Germinal center (tissue), 1 donor: ENCODE results near the gene XYLT1.

ENCODE experiments used
- DNase-seq: peaks from one replicate; pipeline ENCODE4 v3.0.0; 2012; ENCODE audit warnings: mixed read lengths, low spot score

The XYLT1 gene

DNA sequence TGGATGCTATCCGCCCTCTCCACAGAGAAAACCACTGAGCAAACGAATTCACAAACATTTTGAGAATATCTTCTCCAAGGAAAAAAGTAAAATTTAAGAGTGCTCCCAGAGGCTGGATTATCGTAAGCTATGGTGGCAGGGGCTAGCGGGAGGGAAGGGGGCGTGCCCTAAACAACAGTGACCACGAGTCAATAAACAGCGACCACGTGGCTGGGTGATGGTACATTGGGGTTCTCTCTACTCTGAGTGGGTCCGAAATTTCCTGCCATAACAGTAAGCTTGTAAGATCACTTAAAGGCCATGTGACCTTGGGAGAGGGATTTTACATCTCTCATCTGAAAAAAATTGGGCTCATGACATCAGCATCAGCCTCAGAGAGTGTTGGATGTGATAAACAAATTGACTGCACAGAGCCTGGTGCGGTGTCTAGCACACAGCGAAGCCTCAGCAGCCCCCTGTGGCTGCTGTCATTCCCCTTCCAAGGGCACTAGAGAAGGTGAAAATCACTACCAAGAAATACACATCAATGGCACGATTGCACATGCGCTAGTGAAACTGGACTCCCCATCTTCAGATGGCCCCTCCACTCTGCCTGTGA, 213.2 kb downstream of the XYLT1 start:
- no peak for DNase-seq

DNA sequence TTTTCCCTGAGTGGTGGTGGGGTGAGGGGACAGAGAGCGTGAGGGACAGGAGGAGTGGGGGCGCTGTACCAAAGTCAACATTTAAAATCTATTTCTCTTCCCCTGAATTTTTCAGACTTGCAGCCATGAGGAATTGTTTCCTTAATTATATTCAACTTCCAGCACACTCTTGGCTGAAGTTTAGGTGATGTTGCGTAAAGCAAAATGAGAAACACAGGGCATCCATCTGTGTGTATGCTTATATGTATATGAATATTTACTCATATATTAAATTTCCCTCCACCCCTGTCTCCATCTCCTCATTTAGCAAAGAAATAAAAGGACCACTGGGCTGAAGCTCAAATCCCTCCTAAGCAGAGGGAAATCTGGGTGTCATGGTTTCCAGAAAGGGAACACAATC, 218.1 kb downstream of the XYLT1 start:
- no peak for DNase-seq

DNA sequence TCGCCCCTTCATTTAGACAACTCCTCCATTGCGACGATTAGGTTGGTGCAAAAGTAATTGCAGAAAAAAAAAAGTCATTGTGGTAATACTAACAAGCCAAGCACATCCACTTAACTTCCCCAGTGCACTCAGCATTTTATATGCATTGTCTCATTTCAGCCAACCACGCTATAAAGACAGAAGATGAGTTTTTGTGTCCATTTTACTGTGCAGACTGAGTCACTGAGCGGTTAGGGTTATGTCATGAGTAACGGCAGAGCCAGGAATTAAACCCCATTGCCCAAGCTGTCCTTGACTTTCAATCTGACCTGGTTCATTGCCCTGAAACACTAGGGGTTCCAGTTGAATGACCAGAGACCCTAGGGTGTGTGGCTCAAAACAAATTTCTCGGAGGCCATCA, 218.7 kb downstream of the XYLT1 start:
- DNase-seq = no peak

DNA sequence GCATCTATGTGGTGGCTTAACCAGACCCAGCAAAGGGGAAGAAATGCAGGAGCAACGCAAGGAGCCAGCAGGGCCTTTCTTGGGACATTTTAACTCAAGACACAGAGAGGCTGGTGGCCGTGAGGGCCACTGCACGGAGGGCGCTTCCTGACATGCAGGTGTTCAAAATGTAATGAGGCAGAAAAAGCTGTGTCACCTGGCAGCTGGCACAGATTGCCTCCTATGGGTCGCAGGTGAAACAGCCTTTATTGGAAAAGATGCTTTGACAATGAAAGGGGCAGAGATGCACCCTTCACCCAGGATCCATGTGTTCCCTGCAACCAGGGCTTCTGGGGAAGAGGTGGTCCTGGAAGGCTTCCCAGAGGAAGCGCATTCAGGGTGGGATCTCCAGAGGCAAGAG, 219.3 kb downstream of the XYLT1 start:
- peak; percentile 32 for DNase-seq

DNA sequence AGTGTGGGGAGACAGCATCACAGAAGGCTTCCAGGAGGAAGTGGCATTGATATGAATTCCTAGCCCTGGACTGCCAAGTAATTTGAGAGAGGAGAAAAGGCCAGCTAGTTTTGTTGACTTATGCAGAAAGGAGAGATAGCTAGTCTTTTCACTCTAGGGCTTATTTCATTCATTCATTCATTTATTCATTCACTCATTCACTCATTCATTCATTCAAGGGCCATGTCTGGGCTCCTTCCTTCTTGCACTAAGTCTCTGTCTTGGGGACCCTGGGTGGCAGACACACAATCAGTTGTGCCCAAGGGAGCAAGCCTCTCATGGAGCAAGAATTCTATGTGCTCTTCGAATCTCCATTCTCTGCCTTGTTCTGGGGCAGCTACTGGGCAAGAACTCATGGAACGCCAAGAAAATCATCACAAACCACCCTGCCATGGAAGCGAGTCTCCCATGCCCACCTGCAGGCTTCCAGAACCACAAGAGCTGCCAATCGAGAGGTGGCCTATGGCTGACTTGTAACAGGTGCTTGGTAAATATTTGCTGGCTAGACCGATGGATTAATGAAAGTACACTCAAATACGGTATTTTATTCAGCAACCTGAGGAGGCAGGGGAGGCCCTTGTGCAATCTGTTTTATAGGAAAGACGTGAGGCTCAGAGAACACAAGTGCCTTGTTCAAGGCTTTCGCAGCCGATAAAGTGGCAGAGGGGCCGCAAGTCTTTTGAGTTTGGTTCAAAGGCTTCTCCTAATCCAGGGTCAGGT, 223.6 kb downstream of the XYLT1 start:
- no peak for DNase-seq

DNA sequence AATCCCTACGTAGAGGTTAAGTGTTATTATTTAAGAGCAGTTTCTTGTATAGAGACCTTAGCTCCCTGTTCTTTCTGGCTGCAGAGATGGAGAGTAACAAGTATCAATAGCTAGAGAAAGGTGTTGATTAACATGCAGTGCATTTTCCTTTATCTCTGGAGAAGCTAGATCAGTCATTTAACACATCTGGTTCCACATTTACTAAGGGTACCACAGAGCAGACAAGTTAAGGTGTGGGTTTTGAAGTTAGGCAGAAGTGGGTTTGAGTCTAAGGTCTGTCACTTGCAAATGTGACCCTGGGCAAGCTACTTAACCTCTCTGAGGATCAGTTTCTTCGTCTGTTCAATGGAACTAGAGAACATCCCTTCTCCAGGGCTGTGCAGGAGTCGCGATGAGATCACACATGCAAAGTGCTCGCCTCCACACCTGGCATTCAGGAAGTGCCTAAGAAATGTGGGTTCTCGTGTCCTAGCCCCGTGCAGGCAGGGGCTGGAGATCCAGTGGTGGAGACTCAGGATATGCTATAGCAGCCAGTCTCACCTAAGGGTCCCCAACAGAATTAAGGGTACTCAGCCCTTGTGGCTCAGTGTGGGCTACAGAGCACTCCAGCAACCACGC, 224.4 kb downstream of the XYLT1 start:
- DNase-seq = no peak

DNA sequence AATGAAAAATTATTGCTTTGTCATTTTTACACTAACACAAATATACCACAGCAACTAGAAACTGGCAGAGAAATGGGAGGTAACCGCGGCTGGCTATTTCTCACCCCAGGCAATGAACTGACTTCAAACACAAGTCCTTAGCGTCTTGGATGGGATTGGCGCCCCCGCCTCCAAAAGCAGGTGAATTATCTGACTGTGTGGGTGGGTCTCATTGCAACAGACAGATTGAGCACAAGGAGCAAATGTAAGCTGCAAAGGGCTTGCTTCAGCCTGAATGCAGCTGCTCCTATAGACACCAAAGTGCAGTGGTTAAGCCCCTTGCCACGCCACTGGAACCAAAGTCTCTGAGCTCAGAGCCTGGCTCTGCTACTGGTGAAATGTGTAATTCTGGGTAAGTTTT, 225.0 kb downstream of the XYLT1 start:
- DNase-seq = no peak

DNA sequence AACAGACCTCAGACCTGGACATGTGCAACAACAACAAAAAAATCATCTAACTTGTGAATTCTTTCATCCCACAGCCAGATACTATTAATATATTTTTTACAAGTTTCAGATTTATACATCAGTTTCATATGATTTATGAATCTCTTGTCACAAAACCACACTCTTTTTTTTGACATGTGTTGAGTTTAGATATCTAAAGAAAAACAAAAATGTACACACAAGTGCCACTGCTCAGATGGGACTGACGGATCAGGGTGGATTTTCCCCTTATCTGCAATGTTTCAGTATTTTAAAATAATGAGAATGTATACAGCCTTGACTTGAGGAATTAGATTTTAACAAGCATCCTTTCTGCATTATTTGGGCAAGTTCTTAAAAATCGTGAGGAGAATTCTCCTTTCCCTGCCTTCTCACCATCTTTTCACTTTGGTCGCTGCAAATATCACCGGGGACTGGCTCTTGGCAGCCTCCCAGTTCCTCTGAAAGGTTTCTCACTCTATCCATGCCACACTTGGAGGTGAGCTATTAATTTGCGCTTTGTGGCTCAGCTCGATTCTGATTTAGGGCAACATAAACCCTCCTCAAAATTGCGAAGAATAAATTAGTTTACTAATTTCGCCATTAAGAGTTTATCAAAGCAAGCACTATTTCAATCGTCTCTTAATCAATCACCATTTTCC, 225.7 kb downstream of the XYLT1 start:
- DNase-seq = no peak

DNA sequence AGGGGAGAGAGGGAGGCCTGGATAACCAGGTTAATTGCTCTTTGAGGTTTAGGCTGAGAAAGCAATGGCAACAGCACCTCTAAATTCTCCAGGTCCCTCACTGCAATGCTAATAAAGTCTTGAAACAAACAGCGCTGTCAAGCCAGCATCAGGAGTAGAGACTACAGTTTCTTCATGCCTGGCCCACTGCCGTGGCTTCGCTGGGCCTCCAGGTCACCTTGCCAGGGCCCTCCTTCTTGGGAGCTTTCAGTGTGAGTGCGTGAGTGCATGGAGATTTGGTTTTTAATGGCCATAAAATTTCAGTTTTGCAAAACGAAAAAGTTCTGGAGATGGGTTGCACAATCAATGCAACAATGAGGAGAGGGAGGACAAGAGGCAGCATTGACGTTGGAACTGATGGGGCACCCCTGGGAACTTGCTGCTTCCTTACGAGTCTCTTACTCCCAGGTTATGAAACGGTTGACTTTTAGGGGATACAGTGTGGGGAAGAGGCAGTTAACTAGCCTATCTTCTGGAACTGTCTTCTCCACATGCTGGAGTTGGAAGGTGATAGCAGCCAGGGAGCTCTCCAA, 229.4 kb downstream of the XYLT1 start:
- DNase-seq = no peak

DNA sequence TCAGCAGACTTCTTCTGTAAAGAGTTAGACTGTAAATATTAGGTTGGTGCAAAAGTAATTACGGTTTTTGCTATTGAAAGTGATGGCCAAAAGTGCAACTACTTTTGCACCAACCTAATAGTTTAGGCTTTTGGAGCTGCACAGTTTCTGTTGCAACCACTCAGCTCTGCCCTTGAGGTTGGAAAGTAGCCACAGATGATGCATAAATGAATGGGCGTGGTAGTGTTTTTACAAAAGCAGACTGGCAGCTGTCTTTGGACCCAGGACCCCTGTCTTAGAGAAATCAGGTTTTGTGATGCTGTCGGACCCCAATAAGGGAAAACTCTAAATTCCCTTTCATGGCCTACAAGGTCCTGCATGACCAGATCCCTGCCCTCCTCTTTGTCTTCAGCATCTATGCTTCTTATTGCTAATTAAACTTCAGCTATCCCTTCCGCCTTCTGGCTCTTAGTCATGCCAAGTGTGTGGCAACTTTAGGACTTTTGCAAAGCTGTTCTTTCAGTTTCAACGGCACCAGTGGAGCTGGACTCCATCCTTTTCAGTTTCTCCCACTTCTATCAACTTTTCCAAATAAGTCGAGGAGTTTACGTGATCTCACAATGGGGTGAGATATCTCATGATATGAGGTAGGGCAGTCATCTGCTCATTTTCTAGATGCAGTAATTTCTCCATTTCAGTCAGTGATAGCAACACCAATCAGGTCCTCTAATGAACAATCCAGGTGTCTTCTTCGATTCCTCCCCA, 232.3 kb downstream of the XYLT1 start:
- no peak for DNase-seq

DNA sequence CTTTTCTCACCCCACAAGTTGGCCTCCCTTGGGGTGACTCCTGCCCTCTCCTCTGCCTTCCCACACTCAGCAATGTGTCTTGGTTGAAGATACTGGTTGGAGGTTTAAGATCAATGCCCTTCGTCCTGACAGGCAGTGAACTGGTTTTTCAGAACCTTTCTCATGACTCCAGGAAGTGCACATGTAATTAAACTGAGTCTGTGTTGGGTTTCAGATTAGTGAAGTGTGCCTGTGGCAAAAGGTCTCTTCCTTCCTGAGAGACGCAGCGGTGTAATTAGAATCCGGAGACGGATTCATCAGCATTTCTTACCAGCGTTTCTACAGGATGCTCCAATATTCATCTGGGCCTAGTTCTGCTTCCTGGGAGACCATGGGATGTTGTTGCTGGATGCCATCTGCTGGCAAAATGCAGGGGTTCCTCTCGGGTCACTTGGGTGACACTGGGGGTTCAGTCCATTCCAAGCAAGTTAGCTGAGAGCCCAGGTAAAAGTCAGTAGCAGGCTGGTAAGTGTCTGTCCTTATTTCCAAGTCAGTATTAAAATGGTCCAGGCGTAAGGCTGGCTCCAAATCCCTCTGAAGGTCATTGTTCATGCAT, 233.3 kb downstream of the XYLT1 start:
- no peak for DNase-seq

DNA sequence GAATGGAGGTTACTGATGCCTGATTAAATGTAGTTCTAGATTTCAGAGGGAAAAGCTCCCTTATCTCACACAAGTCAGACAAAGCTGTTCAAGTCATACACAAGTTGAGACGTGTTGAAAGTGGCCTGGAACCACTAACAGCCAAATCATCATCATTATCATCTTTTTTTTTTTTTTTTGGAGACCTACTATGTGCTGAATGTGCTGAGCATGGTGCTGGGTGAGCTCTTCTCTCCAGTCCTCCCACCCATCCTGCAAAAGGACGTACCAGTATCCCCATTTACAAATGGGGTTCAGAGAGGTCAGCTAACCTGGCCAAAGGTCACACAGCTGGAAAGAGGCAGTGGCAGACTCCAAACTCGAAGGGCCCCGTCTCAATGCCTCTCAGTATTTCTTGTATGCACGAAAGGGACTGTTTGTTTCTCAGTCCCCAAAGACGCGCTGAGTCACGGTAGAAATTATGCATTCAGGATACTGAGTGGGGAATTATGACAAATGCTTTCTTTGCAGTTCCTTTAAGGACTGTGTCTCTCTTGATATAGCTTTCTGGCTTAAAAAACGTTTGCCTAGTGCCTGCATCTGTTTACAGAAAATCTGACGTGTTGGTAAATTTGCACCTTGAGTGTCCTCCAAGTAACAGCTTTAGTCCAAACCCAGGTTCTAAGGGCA, 235.5 kb downstream of the XYLT1 start:
- DNase-seq = no peak

DNA sequence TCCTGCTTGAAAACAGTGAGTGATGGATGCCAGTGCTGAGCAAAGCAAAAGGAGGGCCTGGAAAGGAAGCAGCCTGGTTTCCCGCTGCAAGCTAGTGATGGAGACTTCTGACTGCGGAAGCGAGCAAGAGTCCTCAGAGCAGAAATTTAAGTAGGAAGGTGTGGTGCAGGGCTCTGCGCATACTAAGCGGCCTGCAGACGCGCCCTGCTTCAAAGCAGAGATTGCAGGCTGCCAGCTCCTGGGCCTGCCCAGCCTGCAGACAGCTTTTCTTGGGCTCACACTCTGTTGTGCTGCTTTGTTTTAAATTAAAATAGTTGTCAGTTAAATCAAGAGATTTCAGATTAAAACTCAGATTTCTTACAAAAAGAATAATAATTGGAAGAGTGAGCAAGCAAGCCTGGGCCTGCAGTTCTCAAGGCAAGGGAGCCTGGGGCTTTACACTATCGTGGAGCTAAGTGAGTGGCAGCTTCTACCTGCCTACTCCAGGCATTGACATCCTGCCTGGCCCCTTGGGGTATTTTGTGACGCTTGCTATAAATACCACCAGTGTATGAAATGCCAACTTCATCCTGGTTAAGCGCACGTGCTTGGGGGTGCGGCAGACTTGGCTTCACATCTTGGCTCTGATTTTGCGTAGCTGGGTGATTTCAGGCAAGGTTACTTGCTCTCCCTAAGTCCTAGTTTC, 237.3 kb downstream of the XYLT1 start:
- DNase-seq = no peak

DNA sequence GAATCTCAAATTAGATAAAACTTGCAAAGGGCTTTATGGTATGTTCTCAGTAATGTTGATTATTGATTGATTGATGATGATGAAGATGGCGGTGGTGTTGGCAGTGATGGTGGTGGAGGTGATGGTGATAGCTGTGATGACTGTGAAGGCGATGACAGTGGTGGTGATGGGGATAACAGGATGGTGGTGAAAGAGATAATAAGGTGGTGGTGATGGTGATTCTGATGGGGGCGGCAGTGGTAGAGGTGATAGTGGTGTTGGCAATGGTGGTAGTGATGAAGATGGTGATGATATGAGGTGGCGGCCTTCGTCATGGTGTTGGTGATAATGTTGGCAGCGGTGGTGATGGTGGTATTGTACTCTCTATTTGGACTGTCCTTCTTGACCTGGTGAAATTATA, 238.3 kb downstream of the XYLT1 start:
- no peak for DNase-seq

DNA sequence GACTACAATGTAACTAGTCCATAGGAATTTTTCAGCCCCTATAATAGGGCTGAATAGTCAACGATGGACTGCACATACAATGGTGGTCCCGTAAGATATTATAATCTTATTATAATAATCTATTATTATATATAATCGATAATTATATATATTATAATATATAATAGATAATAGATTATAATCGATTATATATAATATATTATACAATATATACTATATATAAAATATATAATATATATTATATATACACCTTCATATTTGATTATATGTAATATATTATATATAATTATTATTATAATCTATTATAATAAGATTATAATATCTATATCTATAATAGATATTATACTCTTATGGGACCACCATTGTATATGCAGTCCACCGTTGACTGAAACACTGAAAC, 238.8 kb downstream of the XYLT1 start:
- no peak for DNase-seq

DNA sequence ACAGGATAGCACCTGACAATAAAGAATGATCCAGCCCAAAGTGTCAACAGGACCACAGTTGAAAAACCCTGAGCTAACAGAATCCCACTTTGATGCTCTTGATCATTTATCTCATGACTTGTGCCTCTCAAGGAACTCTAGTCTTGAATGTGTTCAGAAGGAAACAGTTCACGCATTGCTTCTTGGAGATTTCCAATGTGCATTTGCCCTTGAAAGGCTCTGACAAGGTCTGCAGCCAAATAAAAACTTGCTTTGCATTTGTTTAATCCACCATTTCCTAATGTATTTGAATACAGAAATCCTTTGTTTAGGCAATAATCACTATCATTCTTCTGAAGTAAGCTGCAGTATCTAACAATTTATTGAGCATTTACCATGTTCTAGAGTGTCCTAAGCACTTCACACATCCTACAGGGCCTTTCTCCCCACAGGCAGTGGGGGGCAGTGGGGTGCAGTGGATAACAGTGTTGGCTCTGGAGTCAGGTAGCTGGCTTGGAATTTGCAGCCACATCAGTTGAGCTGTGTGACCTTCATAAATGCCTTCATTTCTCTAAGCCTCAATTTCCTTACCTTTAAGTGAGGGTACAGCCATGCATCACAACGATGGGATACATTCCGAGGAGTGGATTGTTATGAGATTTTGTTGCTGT, 239.7 kb downstream of the XYLT1 start:
- no peak for DNase-seq

DNA sequence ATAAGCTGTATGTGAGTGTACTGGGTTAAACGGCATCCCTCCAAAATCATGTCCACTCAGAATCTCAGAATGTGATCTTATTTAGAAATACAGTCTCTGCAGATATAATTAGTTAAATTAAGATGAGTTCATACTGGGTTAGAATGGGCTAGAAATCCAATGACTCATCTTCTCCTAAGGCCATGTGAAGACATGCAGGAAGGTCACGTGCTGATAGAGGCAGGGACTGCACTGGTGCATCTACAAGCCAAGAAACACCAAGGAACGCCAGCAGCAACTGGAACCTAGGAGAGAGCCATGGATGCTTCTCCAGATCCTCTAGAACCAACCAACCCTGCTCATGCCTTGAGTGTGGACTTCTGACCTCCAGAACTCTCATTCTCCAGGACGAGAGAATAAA, 241.0 kb downstream of the XYLT1 start:
- DNase-seq = no peak

DNA sequence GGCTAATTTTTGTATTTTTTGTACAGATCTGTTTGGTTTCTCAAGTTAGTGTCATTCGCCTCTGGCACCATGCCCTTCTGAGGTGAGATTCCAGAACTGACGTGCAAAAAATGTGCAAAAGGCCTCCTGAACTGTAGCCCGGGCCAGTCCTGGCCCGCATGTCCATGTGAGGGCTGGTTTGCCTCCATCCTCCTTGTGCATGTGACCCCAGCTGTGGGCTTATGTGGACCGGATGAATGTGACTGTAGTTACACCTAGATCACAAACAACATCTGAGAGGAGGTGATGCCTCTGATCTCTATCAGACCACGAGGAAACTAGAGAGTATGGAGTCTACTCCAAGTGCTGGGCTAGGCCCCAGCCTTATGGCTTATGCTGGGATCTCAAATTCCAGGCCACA, 241.6 kb downstream of the XYLT1 start:
- DNase-seq = no peak

DNA sequence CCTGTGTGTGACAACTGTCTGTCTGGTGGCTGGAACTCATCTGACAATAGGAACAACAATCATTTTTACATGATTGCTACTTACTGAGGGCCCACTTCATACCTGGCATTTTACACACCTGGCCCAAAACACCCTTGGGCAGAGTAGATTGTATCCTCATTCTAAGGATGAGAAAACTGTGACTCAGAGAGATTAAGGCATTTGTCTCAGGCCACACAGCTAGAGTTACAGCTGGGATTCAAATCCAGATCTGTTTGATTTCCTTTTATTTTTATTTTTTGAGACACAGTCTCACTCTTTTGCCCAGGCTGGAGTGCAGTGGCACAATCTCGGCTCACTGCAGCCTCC, 242.1 kb downstream of the XYLT1 start:
- DNase-seq = no peak
